Endothelial cell of umbilical vein (primary cell): ENCODE data around the gene LRP1-AS. TPM values are rescaled to one million over a fixed set of nuclear protein-coding genes. Genes with fewer than 3 reads are reported as not detected.

Source experiments
- BruUV-seq: library from RNA; stranded (reverse); fragments of 400-500 nt; replicated peaks from 2 replicates; lab custom pipeline; 2021; lab: Mats Ljungman, UMichigan
- CTCF ChIA-PET: fragments of 300-600, 350-600 bp; sonication (Branson Sonifier 250); formaldehyde crosslinking; loops from one replicate; lab custom pipeline; 2021; ENCODE audit warnings: antibody characterized with exemption, inconsistent platforms; lab: Charles Lee
- POLR2A ChIA-PET: fragments of 300-600, 350-600 bp; sonication (Branson Sonifier 250); formaldehyde crosslinking; loops from one replicate; lab custom pipeline; 2021; ENCODE audit warnings: antibody characterized with exemption, inconsistent platforms; lab: Charles Lee
- DNase-seq: peaks from one replicate; pipeline ENCODE4 v3.0.0-alpha.2; 2011; ENCODE audit warnings: low read depth, low spot score
- FAIRE-seq: peaks from 2 replicates; lab custom pipeline; 2011; peaks lifted over from hg19 to GRCh38; lab: Jason Lieb, UNC
- H2AFZ ChIP-seq: 2 replicates; pipeline ENCODE4 v1.6.0; 2012; ENCODE audit warnings: low read depth, low read length, control low read depth, inconsistent platforms
- H3K27ac ChIP-seq: 2 replicates; pipeline ENCODE4 v1.5.1; 2011; ENCODE audit warnings: low read depth, mild to moderate bottlenecking, control low read depth, low read length, moderate library complexity; ENCODE audit not compliant: insufficient read depth
- H3K27me3 ChIP-seq, 2 experiments: 2 replicates each; pipeline versions ENCODE4 v1.6.0 to v1.6.1; 2011; ENCODE audit warnings: low read length in 2 of 2, mixed read lengths in 1 of 2; ENCODE audit not compliant: control insufficient read depth in 2 of 2, insufficient read depth in 2 of 2
- H3K36me3 ChIP-seq, 2 experiments: 2 replicates in 1 of 2; 3 replicates in 1 of 2; pipeline ENCODE4 v1.5.1; 2011; ENCODE audit warnings: low read length in 2 of 2, mild to moderate bottlenecking in 1 of 2, moderate library complexity in 1 of 2; ENCODE audit not compliant: control insufficient read depth in 2 of 2, insufficient read depth in 2 of 2; ENCODE audit errors: extremely low read depth in 1 of 2
- H3K4me1 ChIP-seq: 3 replicates; pipeline ENCODE4 v1.5.1; 2011; ENCODE audit warnings: mild to moderate bottlenecking, low read length; ENCODE audit not compliant: control insufficient read depth, insufficient read depth; ENCODE audit errors: extremely low read depth
- H3K4me2 ChIP-seq: 2 replicates; pipeline ENCODE4 v1.6.1; 2011; ENCODE audit warnings: low read length, control low read depth, mixed read lengths; ENCODE audit not compliant: insufficient read depth
- H3K4me3 ChIP-seq, 3 experiments: fragments of 200-600 bp in 1 of 3; sonication (generic), shearing (Covaris generic) in 1 of 3; replicated peaks in 1 of 3; 2 replicates each; pipeline ENCODE4 v1.5.1; 2011 to 2016; ENCODE audit warnings: control low read depth in 3 of 3, low read length in 3 of 3, mild to moderate bottlenecking in 2 of 3, inconsistent platforms in 1 of 3, low read depth in 1 of 3, moderate library complexity in 1 of 3; ENCODE audit not compliant: insufficient read depth in 1 of 3
- H3K79me2 ChIP-seq: 2 replicates; pipeline ENCODE4 v1.6.0; 2012; ENCODE audit warnings: low read length, inconsistent platforms; ENCODE audit not compliant: control insufficient read depth, insufficient read depth
- H3K9ac ChIP-seq: replicated peaks from 2 replicates; pipeline ENCODE3; 2011; ENCODE audit warnings: low read length, control low read depth; ENCODE audit not compliant: insufficient read depth; ENCODE audit errors: extremely low read depth
- H3K9me1 ChIP-seq: replicated peaks from 3 replicates; pipeline ENCODE4 v1.6.0; 2011; ENCODE audit warnings: mild to moderate bottlenecking, low read length; ENCODE audit not compliant: control insufficient read depth, insufficient read depth; ENCODE audit errors: extremely low read depth
- H3K9me3 ChIP-seq: replicated peaks from 2 replicates; pipeline ENCODE4 v1.5.1; 2012; ENCODE audit warnings: low read length, inconsistent platforms; ENCODE audit not compliant: control insufficient read depth, insufficient read depth
- H4K20me1 ChIP-seq: replicated peaks from 2 replicates; pipeline ENCODE3; 2011; ENCODE audit warnings: mild to moderate bottlenecking, low read length; ENCODE audit not compliant: control insufficient read depth, insufficient read depth; ENCODE audit errors: extremely low read depth
- EZH2 ChIP-seq: IDR thresholded peaks from 2 replicates; pipeline ENCODE4 v1.6.1; 2012; ENCODE audit warnings: borderline replicate concordance, low read depth, mild to moderate bottlenecking, moderate library complexity, low read length, inconsistent platforms; ENCODE audit not compliant: severe bottlenecking
- FOS ChIP-seq: IDR thresholded peaks from 2 replicates; pipeline ENCODE4 v1.6.1; 2011; ENCODE audit warnings: mild to moderate bottlenecking, low read length, moderate library complexity, borderline replicate concordance; ENCODE audit not compliant: insufficient read depth
- GATA2 ChIP-seq: IDR thresholded peaks from 2 replicates; pipeline ENCODE4 v1.7.0; 2011; ENCODE audit warnings: low read depth, mild to moderate bottlenecking, moderate library complexity, mixed read lengths, low read length; ENCODE audit not compliant: insufficient read length, insufficient read depth
- JUN ChIP-seq: IDR thresholded peaks from 2 replicates; pipeline ENCODE4 v1.6.1; 2011; ENCODE audit warnings: borderline replicate concordance, low read depth; ENCODE audit not compliant: insufficient read length, insufficient read depth
- MAX ChIP-seq: IDR thresholded peaks from 2 replicates; pipeline ENCODE4 v1.6.1; 2011; ENCODE audit not compliant: insufficient read depth, insufficient read length
- MYC ChIP-seq: IDR thresholded peaks from one replicate; pipeline ENCODE4 v1.6.1; 2011; ENCODE audit warnings: mild to moderate bottlenecking, low read depth, low read length
- POLR2A ChIP-seq: IDR thresholded peaks from 2 replicates; pipeline ENCODE4 v1.6.1; 2012; ENCODE audit warnings: low read depth, mild to moderate bottlenecking, control low read depth, low read length
- POLR2AphosphoS5 ChIP-seq: IDR thresholded peaks from 2 replicates; pipeline ENCODE4 v1.6.1; 2012; ENCODE audit warnings: low read depth, mild to moderate bottlenecking, control low read depth, low read length, moderate library complexity; ENCODE audit not compliant: insufficient read depth
- dilution Hi-C: fragments of 300-500 bp; cut with MboI; formaldehyde crosslinking; loops from one replicate; pipeline ENCODE4 v1.15.0; 2019; ENCODE audit warnings: low sequenced_read_pairs; ENCODE audit not compliant: extremely low pct_ligation_motif_present
- intact Hi-C: fragments of 100-400 bp; cut with micrococcal nuclease; formaldehyde crosslinking; loops from one replicate; pipeline ENCODE4 v1.10.0; 2022
- polyA plus RNA-seq, 4 experiments: library from polyadenylated mRNA; depleted of rRNA in 3 of 4; stranded (reverse) in 3 of 4; unstranded in 1 of 4; fragments of >200 nt; gene quantifications; 2 replicates each; pipeline versions ENCODE4 v1.2.1 to v1.2.3, GENCODE V29; 2011 to 2012; ENCODE audit warnings: missing spikeins in 1 of 4
- total RNA-seq: library from RNA; stranded (reverse); gene quantifications from 2 replicates; pipeline ENCODE4 v1.2.3, GENCODE V29; 2021
- TF ChIP-seq, protein P1 (sequence below), 2 donors: IDR thresholded peaks; 1 replicate in 1 of 2; 2 replicates in 1 of 2; pipeline ENCODE4 v1.5.1; 2011; ENCODE audit warnings: low read length in 2 of 2, mild to moderate bottlenecking in 2 of 2, moderate library complexity in 2 of 2, control low read depth in 1 of 2, inconsistent platforms in 1 of 2, low read depth in 1 of 2; ENCODE audit not compliant: insufficient read depth in 1 of 2; ENCODE audit errors: extremely low read depth in 1 of 2

LRP1-AS gene
- total and polyA plus RNA-seq, 2 donors (not counting 3 experiments of a cell fraction or from before 2014, with no cell fraction given) = not detected

GRCh38 chr12:57098546-57098945, 48.9 kb downstream of the LRP1-AS start:
- Histone ChIP-seq H2AFZ (no peak overlapping the region), H3K9me1 (no peaks in the 10 kb centered on the region), H3K4me1 (peaks cover 7% of the 10 kb centered on the region), H3K9me3 (no peaks in the 10 kb centered on the region), H3K36me3 (peaks cover 4 to 37% of the 10 kb centered on the region in 2 experiments), H3K4me2 (no peak overlapping the region), H4K20me1 (no peaks in the 10 kb centered on the region), H3K79me2 (no peaks in the 10 kb centered on the region), H3K4me3 (no peak overlapping the region), H3K27me3 (no peaks in the 10 kb centered on the region), H3K27ac (no peak overlapping the region), H3K9ac (no peak overlapping the region)
- FAIRE-seq = no peak
- ChIA-PET POLR2A (interaction anchor here (2.2 kb wide), 1 partner anchor 13 kb away, joined by 9 read pairs; the partner anchor contains the start of gene STAT6), CTCF (interaction anchor here (3.5 to 14.4 kb wide), 2 partner anchors 13 to 30 kb away, joined by 15 to 158 read pairs; partner anchors contain the start of gene STAT6)
- BruUV-seq = no TSS peak
- intact Hi-C loops (no loop called here), dilution Hi-C loops (no loop called here)
- no peak for DNase-seq
- TF ChIP-seq POLR2AphosphoS5 (no peak), GATA2 (no peak), EZH2 (no peak), FOS (no peak), POLR2A (no peak), MAX (no peak), JUN (no peak), MYC (no peak)
- TF ChIP-seq, protein P1, sequence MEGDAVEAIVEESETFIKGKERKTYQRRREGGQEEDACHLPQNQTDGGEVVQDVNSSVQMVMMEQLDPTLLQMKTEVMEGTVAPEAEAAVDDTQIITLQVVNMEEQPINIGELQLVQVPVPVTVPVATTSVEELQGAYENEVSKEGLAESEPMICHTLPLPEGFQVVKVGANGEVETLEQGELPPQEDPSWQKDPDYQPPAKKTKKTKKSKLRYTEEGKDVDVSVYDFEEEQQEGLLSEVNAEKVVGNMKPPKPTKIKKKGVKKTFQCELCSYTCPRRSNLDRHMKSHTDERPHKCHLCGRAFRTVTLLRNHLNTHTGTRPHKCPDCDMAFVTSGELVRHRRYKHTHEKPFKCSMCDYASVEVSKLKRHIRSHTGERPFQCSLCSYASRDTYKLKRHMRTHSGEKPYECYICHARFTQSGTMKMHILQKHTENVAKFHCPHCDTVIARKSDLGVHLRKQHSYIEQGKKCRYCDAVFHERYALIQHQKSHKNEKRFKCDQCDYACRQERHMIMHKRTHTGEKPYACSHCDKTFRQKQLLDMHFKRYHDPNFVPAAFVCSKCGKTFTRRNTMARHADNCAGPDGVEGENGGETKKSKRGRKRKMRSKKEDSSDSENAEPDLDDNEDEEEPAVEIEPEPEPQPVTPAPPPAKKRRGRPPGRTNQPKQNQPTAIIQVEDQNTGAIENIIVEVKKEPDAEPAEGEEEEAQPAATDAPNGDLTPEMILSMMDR (IDR thresholded peaks at IDR 0.05; ENCODE audit: extremely low read depth in 1 of 2, insufficient read depth in 1 of 2, low read depth in 1 of 2, low read length in 2 of 2) = no peak
